Activated naive CD8-positive, alpha-beta T cell treated with anti-CD3 and anti-CD28 coated beads, Interleukin-2, amount 50 U/mL, for 16 hours (primary cell): Measurements from ENCODE around the gene MAP7D1.
"Not testable (repeated sequence)": the region's sequence is repeated elsewhere in the genome, so short reads cannot be mapped to it uniquely, and the experiment has no call there.

Experiments used
- DNase-seq: peaks from one replicate; pipeline ENCODE4 v3.0.0-alpha.2; 2020; ENCODE audit warnings: low read depth, low spot score

The MAP7D1 gene

DNA sequence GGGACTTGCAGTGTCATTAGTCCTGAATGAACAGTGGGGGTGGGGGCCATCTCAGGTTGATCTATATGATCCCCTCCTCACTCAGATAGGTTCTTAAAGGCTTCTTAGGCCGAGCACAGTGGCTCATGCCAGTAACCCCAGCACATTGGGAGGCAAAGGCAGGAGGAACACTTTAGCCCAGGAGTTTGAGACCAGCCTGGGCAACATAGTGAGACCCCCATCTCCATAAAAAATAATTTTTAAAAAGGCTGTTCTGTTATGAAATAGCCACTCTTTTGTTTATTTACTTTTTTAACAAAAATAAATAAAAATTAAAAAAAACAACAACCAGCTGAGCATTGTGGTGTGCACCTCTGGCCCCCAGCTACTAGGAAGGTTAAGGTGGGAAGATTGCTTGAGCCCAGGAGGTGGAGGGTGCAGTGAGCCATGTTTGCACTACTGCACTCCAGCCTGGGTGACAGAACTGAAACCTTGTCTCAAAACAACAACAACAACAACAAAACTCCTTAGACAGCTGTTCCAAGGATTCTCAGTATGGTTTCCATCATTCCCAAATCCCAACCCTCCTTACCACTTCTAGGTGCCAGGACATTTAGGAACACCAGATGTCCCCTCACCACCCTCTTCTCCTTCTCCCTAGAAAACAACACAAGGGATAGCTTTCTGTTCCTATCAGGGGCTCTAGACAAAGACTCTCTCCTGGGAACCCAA lies 4.7 kb upstream of the MAP7D1 start:
- DNase-seq = no peak

DNA sequence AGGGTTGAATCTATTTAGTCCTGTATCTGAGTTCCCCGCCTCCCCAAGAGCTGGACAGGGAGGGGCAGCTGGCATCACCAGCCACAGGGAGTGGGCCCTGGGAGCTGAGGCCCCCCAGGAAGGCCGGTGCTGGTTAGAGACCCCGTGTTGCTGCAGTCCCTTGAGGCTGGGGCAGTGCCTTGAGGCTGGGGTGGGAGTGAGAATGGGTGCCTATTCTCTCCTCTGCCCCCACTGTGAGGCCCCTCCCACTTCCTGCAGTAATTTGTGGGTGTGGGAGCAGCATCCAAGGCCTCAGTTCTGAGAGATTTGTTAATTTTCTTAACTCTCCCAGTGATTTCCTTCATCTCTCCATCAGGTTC lies 4.1 kb upstream of the MAP7D1 start:
- DNase-seq = no peak

DNA sequence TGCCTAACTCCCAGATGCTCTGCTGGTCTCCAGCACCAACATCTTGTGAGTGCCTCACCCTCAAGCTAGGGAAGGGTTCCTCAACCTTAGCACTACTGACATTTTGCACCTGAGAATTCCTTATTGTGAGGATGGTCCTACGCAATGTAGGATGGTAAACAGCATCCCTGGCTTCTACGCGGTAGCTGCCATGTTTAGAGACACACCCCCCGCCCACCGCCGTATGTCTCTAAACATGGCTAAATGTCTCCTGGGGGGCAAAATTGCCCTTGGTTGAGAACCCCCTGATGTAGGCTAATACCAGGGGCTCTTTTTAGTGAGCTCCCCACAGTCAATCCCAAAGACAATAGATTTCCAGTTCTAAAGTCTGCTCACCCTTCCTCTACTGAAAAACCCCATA lies 2.5 kb upstream of the MAP7D1 start:
- DNase-seq = no peak

DNA sequence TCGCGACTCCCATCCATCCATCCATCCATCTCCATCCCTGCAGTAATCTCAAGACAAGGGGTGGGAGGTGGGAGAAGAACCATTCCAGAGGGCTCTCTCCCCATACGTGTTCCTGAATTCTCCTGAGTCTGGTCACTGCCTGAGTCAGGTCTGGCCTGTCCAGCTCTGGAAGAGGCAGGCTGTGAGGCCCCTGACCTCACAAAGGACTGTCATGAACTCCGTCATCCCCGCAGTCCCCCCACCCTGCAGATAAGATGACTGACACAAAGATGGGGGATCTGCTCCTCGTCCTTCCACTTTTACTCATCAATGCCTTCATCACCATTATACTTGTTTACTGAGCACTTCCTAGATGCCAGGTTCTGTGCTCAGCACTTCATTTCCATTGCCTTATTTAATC lies 1.6 kb upstream of the MAP7D1 start:
- no peak for DNase-seq

GRCh38 chr1:36154765-36155407 lies 1.1 kb upstream of the MAP7D1 start:
- DNase-seq = no peak

DNA sequence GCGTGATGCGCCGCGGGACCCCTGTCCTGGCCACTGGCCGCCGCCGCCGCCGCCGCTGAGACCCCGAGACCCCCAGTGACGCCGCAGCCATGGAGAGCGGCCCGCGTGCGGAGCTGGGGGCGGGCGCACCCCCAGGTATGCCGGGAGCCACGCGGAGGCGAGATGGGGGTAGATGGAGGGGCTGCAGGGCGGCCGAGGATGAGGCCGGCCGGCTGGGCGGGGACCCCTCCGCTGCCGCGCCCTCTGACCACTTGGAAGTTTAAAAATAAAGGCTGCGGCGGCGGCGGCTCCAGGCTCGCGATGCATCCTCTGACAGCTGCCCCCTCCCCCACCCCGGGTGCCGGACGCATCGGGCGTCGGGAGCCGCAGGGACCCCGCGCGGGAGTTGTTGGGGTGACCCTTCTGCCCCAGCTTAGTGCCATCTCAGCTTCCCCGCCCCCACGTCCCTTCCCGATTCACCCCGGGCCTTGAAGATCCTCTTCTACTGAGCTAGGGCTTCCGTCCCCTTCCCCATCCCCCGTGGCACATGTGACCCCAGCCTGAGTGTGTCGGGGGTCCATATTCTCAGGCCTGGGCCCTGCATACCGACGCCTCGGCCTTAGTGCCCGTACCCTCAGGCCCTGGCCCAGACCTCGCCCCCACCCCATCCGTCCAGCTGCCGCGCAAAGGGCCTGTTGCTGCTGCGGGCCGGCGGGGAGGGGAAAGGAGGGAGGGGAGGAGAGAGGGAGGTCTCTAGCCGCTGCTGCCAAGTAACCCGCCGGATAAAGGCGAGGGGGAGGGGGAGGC lies 562 bp downstream of the MAP7D1 start:
- no peak for DNase-seq

DNA sequence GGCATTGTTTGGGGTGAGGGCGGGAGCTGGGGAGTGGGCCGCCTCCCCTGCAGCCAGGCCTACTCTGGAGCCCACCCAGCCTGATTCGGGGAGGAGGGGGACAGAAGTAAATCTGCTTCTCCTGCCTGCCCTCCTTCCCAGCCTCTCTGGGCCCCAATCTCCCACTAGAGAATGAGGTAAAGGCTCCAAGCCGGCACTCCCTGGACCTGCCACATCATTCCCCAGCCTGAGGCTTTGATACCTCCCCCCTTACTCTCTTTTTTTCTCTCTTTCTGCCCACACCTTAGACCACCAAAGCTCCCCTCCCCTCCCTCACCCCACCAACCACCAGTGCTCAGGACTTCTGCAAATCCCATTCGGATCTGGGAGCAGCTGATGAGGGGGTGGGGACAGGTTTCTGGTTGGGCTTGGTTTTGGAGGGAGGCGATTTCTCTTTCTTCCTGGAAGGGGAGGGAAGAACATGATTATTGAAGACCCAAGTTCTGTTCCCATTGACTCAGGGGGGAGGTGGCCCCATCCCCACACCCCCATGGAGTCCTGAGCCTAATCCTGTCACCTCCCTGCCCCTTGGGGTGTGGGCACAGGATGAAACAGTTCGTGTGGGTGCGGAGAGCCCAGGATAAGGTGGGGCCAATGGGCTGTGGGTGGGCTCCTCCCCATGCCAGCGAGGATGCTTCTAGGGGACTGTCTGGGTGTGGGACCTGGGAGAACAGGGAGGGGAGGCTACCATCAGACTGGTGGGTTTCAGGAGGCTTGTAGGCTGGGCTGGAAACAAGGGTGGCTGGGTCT lies 1.3 kb downstream of the MAP7D1 start:
- DNase-seq = no peak

DNA sequence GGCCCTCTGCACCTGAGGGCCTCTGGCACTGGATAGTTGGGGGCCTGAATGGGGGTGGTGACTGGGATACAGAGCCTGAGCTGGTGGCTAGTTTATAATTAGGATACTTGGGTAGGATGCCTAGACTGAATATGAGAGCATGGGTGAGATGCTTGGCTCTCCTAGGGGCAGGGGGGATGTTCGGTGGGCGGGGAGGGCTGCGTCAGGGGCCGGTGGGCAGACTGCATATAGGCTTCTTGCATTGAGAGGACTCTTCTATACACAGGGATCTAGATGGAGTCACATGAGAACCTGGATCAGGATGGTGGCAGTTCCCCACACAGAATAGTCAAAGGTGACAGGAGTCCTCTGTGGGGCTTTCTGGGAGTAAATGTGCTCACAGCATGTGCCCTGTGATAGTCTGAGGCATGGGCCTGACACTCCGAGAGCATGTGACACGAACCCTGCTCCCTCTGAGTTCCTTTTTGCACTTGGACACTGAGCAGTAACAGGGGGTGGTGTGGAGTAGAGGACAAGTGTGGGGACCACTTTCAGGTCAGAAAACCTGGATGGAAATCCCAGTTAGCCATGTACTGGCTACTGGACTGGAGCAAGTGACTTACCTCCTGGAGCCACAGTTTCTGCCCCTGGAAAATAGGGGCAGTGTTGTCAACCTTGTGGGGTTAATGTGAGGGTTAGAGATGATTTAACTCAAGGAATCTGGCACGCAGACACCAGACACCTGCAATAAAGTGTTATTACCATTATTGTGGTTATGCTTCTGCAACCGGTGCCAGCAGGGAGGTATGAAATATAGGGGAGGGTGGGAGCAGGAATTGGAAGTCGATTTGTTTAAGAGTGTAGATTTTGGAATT lies 2.2 kb downstream of the MAP7D1 start:
- no peak for DNase-seq

DNA sequence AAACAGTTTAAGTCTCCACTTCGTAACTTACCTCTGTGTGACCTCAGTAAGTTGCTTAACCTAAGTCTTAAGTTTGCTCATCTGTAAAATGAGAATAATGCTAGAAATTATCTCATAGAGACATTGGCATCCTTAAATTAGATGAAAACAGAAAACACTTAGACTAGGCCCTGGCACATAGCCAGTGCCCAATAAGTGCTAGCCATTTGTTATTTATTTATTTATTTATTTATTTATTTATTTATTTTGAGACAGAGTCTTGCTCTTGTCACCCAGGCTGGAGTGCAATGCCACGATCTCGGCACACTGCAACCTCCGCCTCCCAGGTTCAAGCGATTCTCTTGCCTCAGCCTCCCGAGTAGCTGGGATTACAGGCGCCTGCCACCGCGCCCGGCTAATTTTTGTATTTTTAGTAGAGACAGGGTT lies 2.9 kb downstream of the MAP7D1 start:
- DNase-seq = not testable (repeated sequence)

DNA sequence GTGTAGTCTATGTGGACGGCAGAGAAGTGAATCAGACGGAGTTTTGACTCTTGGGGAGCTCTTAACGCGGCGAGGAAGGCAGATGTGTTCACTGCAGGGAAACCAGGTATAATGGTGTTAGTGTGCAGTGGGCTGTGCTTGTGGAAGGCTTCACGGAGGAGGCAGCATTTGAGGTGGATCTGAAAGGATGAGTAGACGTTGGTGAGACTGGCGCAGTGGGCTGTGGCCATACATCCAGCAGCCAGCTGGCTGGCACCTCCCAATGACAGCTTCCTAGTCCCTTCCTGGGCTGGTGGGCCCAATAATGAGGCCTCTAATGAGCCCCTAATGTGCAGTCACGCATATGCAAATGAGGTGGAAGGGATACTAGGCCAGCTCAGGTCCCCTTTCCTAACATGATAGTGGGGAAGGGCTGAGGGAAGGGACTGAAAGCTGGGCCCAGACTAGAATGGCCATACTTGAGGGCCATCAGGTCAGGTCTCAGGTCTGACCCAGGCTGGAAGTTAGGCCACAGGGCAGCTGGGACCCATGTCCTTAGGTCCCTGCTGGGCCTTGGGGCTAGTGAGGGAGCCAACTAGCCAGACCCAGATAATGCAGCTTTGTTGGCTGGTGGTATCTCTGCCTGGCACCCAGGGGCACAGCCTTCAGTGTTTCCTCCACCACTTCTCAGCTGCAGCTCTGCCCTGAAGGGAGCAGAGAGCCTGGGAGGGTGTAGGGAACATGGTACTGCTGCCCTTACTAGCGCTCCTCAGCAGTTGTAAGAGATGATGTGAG lies 3.8 kb downstream of the MAP7D1 start:
- no peak for DNase-seq

GRCh38 chr1:36160388-36160948 lies 4.5 kb downstream of the MAP7D1 start:
- no peak for DNase-seq

DNA sequence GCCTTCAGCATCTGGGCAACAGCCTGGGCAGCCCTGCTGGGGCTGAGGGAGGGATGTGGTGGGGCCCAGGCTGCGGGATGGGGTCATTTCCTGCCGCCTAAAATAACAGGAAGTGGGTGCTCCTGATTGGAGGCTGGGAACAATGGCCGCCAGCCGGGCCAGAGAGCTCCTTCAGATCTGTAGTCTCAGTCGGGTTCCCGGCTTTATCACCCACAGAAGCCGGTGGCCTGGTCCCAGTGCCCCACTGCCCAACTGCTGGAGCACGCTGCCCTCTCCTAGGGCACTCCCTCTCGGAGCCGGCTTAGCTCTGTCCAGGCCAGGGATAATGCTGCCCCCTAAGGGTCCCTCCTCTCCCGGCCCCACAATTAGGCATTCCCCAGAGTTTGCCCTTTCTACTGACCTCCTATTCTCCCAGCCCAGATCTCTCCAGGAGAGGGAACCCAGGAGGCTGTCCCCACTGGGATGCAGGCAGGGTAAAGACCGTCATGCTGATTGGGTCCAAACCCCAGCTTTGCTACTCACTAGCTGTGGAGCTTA lies 5.1 kb downstream of the MAP7D1 start:
- peak; percentile 29 for DNase-seq

DNA sequence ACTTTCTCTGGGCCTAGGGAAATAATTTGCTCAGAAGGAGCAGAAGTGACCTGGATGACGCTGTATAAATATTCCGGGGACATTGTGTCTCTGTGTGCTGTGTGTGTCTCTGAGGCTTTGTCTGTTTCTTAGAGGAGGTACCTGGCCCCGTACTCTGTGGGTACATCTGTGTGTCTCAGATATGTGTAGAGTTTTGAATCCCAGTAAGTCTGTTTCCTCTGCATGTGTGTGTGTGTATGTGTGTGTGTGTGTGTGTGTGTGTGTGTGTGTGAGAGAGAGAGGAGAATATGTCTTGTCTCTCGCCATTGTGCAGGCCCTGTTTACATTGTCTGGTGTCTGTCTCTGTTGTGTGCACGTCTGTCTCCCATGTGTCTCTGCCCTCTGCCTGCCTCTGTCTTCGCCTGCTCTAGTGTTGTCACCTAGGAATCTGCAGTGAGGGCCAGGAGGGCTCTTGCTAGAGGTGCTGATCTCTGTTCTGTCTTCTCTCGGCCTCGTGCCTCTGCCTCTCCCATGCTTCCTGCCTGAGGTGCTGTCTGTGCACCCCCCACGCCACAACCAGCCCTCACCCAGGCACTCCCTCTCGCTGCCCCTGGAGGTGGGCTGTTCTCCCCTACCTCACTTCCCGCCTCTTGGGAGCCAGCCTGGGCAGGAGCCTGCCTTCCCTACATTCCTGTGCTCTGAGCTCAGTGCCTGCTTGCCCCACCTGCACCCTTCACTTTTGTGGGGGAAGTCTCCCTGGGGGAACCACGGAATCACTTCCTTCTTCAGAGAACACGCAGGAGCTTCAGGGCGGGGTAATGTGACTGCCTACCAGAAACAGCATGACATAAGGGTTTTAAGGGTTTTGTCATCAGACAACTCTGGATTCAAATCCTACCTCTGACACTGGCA lies 5.9 kb downstream of the MAP7D1 start:
- DNase-seq = no peak

- DNase-seq = no peak
These were observed 6.8 kb downstream of the MAP7D1 start for GRCh38 chr1:36162680-36163239.

DNA sequence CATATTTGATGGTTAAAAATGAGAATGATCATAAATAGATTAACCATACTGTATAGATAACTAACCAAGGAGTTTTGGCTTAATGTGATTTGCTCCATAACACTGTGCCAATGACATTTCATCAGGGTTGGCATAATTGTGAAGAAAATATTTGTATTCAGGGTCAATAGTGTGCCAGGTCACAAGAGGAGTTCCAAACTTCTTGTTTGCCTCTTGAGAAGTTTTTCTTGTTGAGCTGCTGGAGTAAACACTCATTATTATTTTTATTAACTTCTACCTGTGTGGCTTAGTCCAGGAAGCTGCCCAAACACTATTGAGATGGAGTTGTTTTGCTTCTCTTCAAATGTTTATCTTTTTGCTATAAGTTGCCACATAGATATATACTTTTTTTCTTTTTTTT lies 7.5 kb downstream of the MAP7D1 start:
- no peak for DNase-seq

DNA sequence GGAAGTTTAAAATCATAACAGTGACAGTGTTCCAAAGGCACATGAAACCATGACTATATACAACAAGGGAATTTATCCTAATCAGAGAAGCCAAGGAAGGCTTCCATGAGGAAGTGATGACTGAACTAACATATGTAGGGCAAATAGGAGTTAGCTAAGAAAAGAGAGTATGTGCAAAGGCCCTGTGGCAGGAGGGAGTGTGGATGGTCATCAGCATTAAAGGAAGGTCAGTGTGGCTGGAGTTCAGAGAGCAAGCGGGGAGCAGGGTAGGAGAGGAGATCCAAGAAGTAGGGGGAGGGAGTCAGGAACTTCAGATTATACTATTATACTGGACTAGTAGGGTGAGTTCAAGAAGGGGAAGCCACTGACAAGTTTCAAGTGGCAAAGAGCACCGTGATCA lies 8.4 kb downstream of the MAP7D1 start:
- no peak for DNase-seq

DNA sequence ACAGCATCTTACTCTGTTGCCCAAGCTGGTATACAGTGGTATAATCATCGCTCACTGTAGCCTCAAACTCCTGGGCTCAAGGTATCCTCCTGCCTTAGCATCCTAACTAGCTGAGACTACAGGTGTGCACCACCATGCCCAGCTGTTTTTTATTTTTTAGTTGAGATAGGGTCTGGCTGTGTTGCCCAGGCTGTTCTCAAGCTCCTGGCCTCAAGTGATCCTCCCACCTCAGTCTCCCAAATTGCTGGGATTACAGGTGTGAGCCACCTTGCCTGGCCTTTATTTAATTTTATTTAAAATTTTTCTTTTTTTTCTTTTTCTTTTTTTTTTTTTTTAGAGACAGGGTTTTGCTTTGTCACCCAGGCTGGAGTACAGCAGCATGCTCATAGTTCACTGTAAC lies 9.2 kb downstream of the MAP7D1 start:
- DNase-seq = no peak

- no peak for DNase-seq
These were observed 10.2 kb downstream of the MAP7D1 start for GRCh38 chr1:36166136-36166535.
